COLO829 (cell line): Measurements from ENCODE around the gene PHF5A.

Experiments
- DNase-seq: peaks from one replicate; pipeline ENCODE4 v3.0.0; 2012; ENCODE audit warnings: low spot score

The PHF5A gene

GRCh38 chr22:41411021-41411851 is 57.3 kb downstream of the PHF5A start:
- DNase-seq: no peak

GRCh38 chr22:41410311-41410751 is 58.2 kb downstream of the PHF5A start:
- no peak for DNase-seq
